ENCODE results near the gene XAF1.

XAF1 gene

GRCh38 chr17:6796017-6796886 lies 40.4 kb downstream of the XAF1 start:
- Histone ChIP-seq H3K27me3 (peaks cover 0 to 17% of the 10 kb centered on the region in 2 donors), H3K27ac (no peak overlapping the region), H3K36me3 (no peaks in the 10 kb centered on the region), H3K4me1 (no peaks in the 10 kb centered on the region), H3K4me3 (no peak overlapping the region), H3K9me3 (no peaks in the 10 kb centered on the region)
- DNase-seq: no peak
- TF ChIP-seq CTCF (IDR thresholded peaks at IDR 0.05): no peak
- intact Hi-C loops (cut with DNase I; ENCODE audit: low total_unique reads): no loop called here

GRCh38 chr17:6796887-6797490 lies 41.1 kb downstream of the XAF1 start:
- Histone ChIP-seq H3K36me3 (no peaks in the 10 kb centered on the region), H3K4me3 (no peak overlapping the region), H3K4me1 (no peaks in the 10 kb centered on the region), H3K27ac (no peak overlapping the region), H3K9me3 (no peaks in the 10 kb centered on the region), H3K27me3 (peaks cover 0 to 17% of the 10 kb centered on the region in 2 donors)
- DNase-seq: no peak
- no peak for TF ChIP-seq CTCF (IDR thresholded peaks at IDR 0.05)
- intact Hi-C loops (cut with DNase I; ENCODE audit: low total_unique reads): no loop called here

GRCh38 chr17:6797718-6798351 lies 42.0 kb downstream of the XAF1 start:
- no peak overlapping the region for H3K27ac ChIP-seq
- intact Hi-C loops (cut with DNase I; ENCODE audit: low total_unique reads): no loop called here

GRCh38 chr17:6799738-6800137 lies 43.9 kb downstream of the XAF1 start:
- no peak for TF ChIP-seq CTCF (IDR thresholded peaks at IDR 0.05)
- Histone ChIP-seq H3K27ac (no peak overlapping the region), H3K4me1 (no peaks in the 10 kb centered on the region), H3K4me3 (no peak overlapping the region), H3K36me3 (no peaks in the 10 kb centered on the region), H3K27me3 (peaks cover 0 to 9% of the 10 kb centered on the region in 2 donors), H3K9me3 (no peaks in the 10 kb centered on the region)
- intact Hi-C loops (cut with DNase I; ENCODE audit: low total_unique reads): no loop called here
- no peak for DNase-seq

More at GRCh38 chr17:6797718-6798351, 42.0 kb downstream of the XAF1 start:
- H3K4me1 ChIP-seq: no peaks in the 10 kb centered on the region
- H3K36me3 ChIP-seq: no peaks in the 10 kb centered on the region
- no peak for TF ChIP-seq CTCF (IDR thresholded peaks at IDR 0.05)
- no peak for DNase-seq
- H3K27me3 ChIP-seq: peaks cover 0 to 13% of the 10 kb centered on the region in 2 donors
- no peak overlapping the region for H3K4me3 ChIP-seq
- no peaks in the 10 kb centered on the region for H3K9me3 ChIP-seq

- intact Hi-C loops (cut with DNase I; ENCODE audit: low total_unique reads): no loop called here
- Histone ChIP-seq H3K9me3 (no peaks in the 10 kb centered on the region), H3K27ac (no peak overlapping the region), H3K27me3 (peaks cover 0 to 9% of the 10 kb centered on the region in 2 donors), H3K4me3 (no peak overlapping the region), H3K36me3 (no peaks in the 10 kb centered on the region), H3K4me1 (no peaks in the 10 kb centered on the region)
- TF ChIP-seq CTCF (IDR thresholded peaks at IDR 0.05): no peak
- DNase-seq: no peak
These were observed 44.7 kb downstream of the XAF1 start for GRCh38 chr17:6800422-6801027.
